ENCODE data around the gene KRTAP10-5.
"Not testable (repeated sequence)": the region's sequence is repeated elsewhere in the genome, so short reads cannot be mapped to it uniquely, and the experiment has no call there.

KRTAP10-5 gene

DNA sequence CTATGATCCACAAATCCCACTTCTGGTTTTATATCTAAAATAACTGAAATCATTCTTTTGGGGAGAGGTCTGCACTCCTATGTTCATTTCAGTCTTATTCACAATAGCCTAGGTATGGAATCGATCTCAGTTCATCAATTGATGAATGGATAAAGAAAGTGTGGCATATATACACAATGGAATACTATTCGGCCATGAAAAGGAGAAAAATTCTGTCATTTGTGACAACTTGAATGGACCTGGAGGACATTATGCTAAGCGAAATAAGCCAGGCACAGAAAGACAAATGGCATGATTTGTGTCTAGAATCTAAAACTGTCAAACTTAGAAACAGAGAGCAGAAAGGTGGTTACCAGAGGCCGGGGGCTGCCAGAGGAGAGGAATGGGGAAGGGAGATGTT is 26.1 kb upstream of the KRTAP10-5 start:
- no peak for TF ChIP-seq TAF1 (IDR thresholded peaks at IDR 0.05; ENCODE audit: borderline replicate concordance, low read depth, low read length)
- no peak for TF ChIP-seq POLR2A (IDR thresholded peaks at IDR 0.05; ENCODE audit: low read depth, low read length)
- TF ChIP-seq POLR2AphosphoS5 (IDR thresholded peaks at IDR 0.05; ENCODE audit: low read depth, low read length) = no peak
- DNase-seq (ENCODE audit: insufficient read length) (no peak), FAIRE-seq (no peak)

DNA sequence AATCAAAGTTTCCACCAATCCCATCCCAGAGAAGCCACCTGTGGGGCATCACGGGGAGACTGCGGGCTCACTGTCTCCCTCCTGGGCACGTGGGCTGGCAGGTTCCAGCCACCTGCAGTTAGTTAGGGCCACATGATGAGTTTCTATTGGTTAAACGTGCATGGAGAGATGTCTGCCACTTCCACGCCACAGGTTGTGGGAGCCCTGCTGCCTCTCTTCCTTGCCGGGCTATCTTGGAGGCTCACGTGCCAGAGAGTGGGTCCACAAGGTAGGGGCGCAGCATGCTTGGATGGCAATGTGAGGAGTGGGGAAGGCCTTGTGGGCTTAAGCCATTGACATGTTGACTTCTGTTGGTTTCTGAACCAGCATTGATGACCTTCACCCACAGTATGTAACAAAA is 23.5 kb upstream of the KRTAP10-5 start:
- no peak for TF ChIP-seq POLR2A (IDR thresholded peaks at IDR 0.05; ENCODE audit: low read depth, low read length)
- no peak for TF ChIP-seq POLR2AphosphoS5 (IDR thresholded peaks at IDR 0.05; ENCODE audit: low read depth, low read length)
- TF ChIP-seq TAF1 (IDR thresholded peaks at IDR 0.05; ENCODE audit: borderline replicate concordance, low read depth, low read length) = no peak
- no peak for DNase-seq (ENCODE audit: insufficient read length)
- FAIRE-seq = no peak

DNA sequence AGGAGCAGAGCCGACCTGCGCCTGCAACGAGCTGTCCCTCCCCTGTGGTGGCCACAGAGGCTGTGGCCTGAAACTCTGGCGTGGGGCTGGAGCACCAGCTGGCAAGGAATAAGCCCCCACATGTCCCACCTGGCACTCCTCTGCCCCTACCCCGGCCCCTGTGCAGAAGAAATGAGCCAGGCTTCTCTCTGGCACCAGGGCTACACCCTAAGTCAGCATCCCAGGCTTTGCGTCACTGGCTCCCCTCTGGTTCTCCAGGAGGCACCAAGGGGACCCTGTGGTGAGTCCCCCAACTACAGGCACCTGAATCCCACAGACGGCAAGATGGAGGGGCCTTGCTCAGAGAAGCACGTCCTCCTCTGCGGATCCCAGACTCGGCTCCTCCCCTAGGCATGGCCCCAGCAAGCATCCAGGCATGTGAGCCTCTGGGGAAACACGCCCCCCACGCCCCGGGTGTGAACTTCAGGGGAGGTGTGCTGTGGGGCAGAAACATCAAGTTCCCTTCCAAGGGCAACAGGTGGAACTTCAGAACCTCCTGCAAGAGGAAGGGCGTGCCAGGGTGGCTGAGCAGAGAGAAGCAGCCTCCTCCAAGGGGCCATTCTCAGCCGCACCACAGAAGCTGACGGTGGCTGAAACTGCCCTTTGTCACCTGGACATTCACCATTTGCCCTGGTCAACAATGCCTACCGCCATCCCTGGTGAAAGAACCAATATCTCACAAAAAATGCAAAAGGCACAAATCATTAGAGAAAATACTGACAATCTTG is 22.9 kb upstream of the KRTAP10-5 start:
- DNase-seq (ENCODE audit: insufficient read length) (no peak), FAIRE-seq (no peak)
- TF ChIP-seq POLR2AphosphoS5 (IDR thresholded peaks at IDR 0.05; ENCODE audit: low read depth, low read length) (no peak), TAF1 (IDR thresholded peaks at IDR 0.05; ENCODE audit: borderline replicate concordance, low read depth, low read length) (no peak), POLR2A (IDR thresholded peaks at IDR 0.05; ENCODE audit: low read depth, low read length) (no peak)

DNA sequence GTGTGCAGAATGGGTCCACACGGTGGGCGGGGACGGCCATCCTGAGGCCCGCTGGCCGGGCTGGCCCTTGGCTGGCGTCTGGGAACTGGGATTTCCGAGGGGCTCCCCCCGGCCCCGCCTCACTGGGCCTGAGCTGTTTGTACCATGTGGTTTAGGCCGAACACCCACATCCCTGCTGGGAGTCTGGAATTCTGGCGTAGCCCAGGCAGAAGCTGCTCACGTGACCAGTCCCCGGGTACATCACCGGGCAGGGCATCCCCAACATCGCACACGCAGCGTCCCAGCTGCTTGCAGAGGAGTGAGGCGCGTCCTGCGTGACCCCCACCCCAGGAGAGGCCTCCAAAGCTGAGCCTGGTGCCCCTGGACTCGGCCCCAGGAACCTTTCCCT is 22.1 kb upstream of the KRTAP10-5 start:
- TF ChIP-seq POLR2AphosphoS5 (IDR thresholded peaks at IDR 0.05; ENCODE audit: low read depth, low read length) (no peak), TAF1 (IDR thresholded peaks at IDR 0.05; ENCODE audit: borderline replicate concordance, low read depth, low read length) (no peak), POLR2A (IDR thresholded peaks at IDR 0.05; ENCODE audit: low read depth, low read length) (no peak)
- no peak for DNase-seq (ENCODE audit: insufficient read length)
- no peak for FAIRE-seq

DNA sequence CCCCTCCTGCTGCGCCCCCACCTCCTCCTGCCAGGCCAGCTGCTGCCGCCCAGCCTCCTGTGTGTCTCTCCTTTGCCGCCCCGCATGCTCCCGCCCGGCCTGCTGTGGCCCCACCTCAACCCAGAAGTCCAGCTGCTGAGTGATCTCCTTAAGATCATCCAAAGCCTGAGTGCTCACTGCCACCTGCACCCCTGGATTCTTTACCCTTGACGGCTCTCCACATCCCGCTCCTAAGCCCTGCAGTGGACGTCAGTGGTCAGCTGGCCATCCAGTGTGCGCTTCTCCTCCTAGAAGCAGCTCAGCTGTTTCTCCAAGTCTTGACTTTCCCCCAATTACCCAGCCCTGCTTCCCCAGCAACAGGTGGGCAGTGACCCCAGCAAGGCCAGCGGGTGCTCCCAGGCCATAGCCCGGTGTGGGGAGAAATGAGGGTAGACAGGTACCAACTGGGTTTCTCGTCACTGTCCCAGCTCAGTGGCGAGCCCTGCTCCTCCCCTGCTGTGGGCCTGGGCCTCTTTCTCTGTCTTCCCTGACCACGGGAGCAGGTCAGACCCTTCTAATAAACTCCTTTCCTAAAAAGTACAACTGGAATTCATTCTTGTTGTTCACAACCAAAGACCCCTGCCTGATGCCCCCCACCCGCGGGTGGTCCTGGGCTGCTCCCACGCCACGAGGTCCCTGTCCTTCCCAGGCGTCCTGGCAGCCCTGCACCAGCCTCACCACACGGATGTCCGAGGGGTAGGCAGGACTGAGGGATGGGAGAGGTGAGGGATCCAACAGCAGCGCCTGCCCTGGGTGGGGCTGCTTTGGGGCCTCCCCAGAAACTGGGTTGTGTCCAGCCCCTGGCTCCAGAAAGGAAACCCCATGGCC is 21.4 kb upstream of the KRTAP10-5 start:
- no peak for TF ChIP-seq POLR2AphosphoS5 (IDR thresholded peaks at IDR 0.05; ENCODE audit: low read depth, low read length)
- TF ChIP-seq TAF1 (IDR thresholded peaks at IDR 0.05; ENCODE audit: borderline replicate concordance, low read depth, low read length) = no peak
- TF ChIP-seq POLR2A (IDR thresholded peaks at IDR 0.05; ENCODE audit: low read depth, low read length) = no peak
- no peak for FAIRE-seq
- no peak for DNase-seq (ENCODE audit: insufficient read length)

DNA sequence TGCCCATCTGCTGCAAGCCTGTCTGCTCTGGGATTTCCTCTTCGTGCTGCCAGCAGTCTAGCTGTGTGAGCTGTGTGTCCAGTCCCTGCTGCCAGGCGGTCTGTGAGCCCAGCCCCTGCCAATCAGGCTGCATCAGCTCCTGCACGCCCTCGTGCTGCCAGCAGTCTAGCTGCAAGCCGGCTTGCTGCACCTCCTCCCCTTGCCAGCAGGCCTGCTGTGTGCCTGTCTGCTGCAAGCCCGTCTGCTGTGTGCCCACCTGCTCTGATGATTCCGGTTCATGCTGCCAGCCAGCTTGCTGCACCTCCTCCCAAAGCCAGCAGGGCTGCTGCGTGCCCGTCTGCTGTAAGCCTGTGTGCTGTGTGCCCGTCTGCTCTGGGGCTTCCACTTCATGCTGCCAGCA is 20.7 kb upstream of the KRTAP10-5 start:
- not testable (repeated sequence) for FAIRE-seq; DNase-seq (ENCODE audit: insufficient read length)

DNA sequence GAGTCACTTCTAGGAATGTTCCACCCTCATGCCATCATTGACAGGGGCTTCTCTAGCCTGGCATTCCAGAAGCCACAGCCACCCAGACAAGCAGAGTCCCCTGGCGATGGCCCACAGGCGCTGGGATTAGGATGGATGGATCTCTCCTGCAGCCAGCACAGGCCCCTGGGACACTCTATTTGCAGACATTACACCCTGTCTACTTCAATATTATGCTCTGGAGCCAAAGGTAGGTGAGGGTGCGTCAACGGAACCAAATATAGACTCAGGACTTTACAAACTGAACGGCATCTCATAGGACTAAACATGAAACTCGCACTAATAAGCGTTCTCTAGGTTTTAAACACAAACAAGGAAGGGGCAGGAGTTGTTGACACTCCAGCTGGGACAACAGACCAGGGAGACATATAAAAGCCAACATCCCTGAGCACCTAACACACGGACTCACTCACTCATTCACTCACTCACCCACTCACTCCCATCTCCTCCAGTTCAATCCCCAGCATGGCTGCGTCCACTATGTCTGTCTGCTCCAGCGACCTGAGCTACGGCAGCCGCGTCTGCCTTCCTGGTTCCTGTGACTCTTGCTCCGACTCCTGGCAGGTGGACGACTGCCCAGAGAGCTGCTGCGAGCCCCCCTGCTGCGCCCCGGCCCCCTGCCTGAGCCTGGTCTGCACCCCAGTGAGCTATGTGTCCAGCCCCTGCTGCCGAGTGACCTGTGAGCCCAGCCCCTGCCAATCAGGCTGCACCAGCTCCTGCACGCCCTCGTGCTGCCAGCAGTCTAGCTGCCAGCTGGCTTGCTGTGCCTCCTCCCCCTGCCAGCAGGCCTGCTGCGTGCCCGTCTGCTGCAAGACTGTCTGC is 19.9 kb upstream of the KRTAP10-5 start, which contains the start of gene KRTAP10-7:
Gene KRTAP10-7 (plus strand): TSS at position 480 of the 861 bp plus-strand sequence. CDS start 25 bp downstream, at position 505.
- not testable (repeated sequence) for DNase-seq (ENCODE audit: insufficient read length); FAIRE-seq

DNA sequence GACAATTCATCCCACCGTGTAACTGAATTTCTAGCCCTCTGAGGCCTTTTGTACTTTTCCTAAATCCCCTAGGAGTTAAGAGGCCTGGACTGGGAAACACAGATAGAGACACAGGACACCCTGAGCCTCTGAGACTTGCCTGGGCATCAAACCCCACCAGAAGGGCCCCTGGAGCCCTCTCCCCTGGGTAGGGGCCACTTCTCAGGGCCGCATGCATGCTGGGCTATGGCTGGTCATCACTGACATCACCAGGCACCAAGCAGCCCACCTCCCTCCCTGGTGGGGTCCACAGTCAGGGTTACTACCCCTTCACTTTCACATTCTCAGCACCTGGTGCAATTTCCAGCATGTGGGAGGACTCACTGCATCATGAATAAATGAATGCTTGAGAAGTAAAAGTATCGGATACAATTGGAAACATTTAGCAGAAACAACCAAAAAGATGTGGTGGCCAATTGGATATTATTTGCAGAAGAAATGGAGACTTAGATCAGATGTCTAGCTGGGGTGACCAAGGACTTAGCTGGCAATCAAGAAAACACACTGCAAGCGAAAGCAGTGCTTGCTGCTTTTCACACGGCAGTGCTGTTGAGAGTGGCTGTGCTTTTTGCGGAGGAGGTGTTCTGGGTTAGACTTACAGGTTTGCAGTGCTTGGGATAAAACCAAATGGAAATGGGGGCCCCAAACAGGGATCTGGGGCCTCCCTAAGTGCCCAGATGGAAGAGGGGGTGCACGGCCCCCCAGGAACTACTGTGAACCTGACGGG is 19.0 kb upstream of the KRTAP10-5 start:
- no peak for TF ChIP-seq TAF1 (IDR thresholded peaks at IDR 0.05; ENCODE audit: borderline replicate concordance, low read depth, low read length)
- TF ChIP-seq POLR2AphosphoS5 (IDR thresholded peaks at IDR 0.05; ENCODE audit: low read depth, low read length) = no peak
- no peak for TF ChIP-seq POLR2A (IDR thresholded peaks at IDR 0.05; ENCODE audit: low read depth, low read length)
- FAIRE-seq = no peak
- no peak for DNase-seq (ENCODE audit: insufficient read length)

DNA sequence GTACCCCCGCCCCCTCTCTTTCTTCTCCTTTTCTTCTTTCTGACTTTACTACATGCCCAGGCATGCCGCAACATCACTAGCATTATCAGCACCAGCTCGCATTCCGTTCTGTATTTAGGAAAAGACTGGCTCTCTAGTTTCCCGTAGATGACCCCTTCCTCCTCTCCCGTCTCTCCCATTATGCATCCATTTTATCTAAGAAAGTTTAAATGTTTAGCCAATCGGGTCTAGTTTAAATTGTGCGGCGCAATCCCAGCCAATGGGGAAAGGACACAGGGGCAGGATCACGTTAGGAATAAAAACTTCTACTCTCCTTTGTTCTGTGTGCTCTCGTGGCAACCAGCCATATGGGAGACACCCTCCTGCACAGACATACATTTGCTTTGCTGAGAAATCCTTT is 17.7 kb upstream of the KRTAP10-5 start:
- TF ChIP-seq POLR2AphosphoS5 (IDR thresholded peaks at IDR 0.05; ENCODE audit: low read depth, low read length) = no peak
- no peak for TF ChIP-seq TAF1 (IDR thresholded peaks at IDR 0.05; ENCODE audit: borderline replicate concordance, low read depth, low read length)
- TF ChIP-seq POLR2A (IDR thresholded peaks at IDR 0.05; ENCODE audit: low read depth, low read length) = no peak
- no peak for FAIRE-seq
- DNase-seq (ENCODE audit: insufficient read length) = no peak

DNA sequence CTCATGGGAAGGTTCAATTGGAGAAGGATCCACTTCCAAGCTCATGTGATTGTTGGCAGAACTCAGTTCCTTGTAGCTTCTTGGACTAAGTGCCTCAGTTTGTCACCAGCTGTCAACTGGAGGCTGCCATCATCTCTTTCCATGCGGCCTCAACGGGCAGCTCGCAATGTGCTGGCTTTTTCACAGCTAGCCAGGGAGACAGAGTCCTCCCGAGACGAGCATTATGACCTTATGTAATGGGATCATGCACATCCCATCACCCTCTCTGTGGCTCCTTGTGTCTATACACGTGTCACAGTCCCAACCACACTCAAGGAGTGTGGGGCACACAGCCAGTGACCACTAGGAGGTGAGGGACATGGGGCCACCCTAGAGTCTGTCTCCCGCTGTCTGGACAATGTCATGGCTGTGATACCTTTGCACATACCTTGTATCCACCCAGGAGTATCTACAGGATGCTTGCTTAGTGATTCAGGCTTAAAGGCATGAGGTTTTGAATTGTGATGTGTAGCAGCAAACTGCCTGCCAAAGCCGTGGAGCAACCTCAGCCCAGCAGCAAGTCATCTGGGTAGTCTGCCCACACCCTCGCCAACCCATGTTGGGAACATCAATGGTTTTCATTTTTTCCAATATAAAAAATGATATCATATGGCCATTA is 15.8 kb upstream of the KRTAP10-5 start:
- TF ChIP-seq POLR2A (IDR thresholded peaks at IDR 0.05; ENCODE audit: low read depth, low read length) = no peak
- TF ChIP-seq TAF1 (IDR thresholded peaks at IDR 0.05; ENCODE audit: borderline replicate concordance, low read depth, low read length) = no peak
- no peak for TF ChIP-seq POLR2AphosphoS5 (IDR thresholded peaks at IDR 0.05; ENCODE audit: low read depth, low read length)
- DNase-seq (ENCODE audit: insufficient read length) = no peak
- no peak for FAIRE-seq

Measured in GM12892 (cell line).